Keratinocyte (primary cell): Measurements from ENCODE around the gene RASAL2.

Source experiments
- EZH2 ChIP-seq: IDR thresholded peaks from one replicate; pipeline ENCODE4 v1.6.1; 2012; ENCODE audit warnings: inconsistent platforms, mild to moderate bottlenecking, low read length, moderate library complexity
- TF ChIP-seq, protein P1 (sequence below), 3 experiments: IDR thresholded peaks in 1 of 3; conservative IDR thresholded peaks in 1 of 3; optimal IDR thresholded peaks in 1 of 3; 2 replicates in 2 of 3; 3 replicates in 1 of 3; pipeline versions ENCODE3 to v1.5.1; 2011; ENCODE audit warnings: low read length in 3 of 3, mild to moderate bottlenecking in 3 of 3, moderate library complexity in 2 of 3, control low read depth in 1 of 3, inconsistent platforms in 1 of 3; ENCODE audit not compliant: insufficient read depth in 2 of 3; ENCODE audit errors: extremely low read depth in 1 of 3

DNA sequence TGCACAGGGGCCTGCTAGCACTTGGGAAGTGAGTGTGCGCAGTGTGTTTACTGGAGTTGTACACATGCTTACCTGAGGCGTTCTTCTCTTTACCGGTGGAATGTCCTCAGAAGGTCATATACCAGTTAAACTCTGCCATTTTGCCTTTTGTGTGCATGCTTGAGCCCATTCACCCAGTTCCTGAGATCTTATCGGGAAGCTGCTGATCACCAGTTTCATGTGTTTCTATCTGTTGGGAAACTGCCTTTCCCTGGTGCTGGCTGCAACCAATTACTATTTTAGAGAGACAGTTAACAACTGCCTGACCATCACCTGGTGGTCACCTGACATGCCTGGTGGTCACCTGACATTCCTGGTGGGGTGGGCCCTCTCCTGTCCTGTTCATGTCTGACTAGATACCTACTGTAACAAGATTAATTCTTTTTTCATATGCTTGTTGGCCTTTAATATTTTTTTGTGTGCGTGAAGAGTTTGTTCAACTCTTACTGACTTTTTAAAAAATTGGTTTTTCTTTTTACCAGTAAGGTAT, 137.0 kb downstream of the RASAL2 start:
- TF ChIP-seq, protein P1, sequence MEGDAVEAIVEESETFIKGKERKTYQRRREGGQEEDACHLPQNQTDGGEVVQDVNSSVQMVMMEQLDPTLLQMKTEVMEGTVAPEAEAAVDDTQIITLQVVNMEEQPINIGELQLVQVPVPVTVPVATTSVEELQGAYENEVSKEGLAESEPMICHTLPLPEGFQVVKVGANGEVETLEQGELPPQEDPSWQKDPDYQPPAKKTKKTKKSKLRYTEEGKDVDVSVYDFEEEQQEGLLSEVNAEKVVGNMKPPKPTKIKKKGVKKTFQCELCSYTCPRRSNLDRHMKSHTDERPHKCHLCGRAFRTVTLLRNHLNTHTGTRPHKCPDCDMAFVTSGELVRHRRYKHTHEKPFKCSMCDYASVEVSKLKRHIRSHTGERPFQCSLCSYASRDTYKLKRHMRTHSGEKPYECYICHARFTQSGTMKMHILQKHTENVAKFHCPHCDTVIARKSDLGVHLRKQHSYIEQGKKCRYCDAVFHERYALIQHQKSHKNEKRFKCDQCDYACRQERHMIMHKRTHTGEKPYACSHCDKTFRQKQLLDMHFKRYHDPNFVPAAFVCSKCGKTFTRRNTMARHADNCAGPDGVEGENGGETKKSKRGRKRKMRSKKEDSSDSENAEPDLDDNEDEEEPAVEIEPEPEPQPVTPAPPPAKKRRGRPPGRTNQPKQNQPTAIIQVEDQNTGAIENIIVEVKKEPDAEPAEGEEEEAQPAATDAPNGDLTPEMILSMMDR (optimal IDR thresholded peaks at IDR 0.05 in 1 of 3, IDR thresholded peaks at IDR 0.05 in 1 of 3, conservative IDR thresholded peaks at IDR 0.05 in 1 of 3; ENCODE audit: extremely low read depth in 1 of 3, insufficient read depth in 2 of 3, low read length in 3 of 3): no peak
- no peak for TF ChIP-seq EZH2
